Psoas muscle (tissue), 8 donors: Measurements from ENCODE around the gene CCL24. TPM values are rescaled to one million over a fixed set of nuclear protein-coding genes. Genes with fewer than 3 reads are reported as not detected.
"Not testable (repeated sequence)": the region's sequence is repeated elsewhere in the genome, so short reads cannot be mapped to it uniquely, and the experiment has no call there.

Experiments used
- ATAC-seq, 4 donors: fragments of 200-7000 bp; cut with Tn5 transposase; one replicate each; pipeline ENCODE4 v1.9.1; 2020; ENCODE audit warnings: moderate library complexity in 3 of 4, mild to moderate bottlenecking in 2 of 4
- DNase-seq, 2 donors: peaks; one replicate each; pipeline ENCODE4 v3.0.0-alpha.2; 2020
- H3K27ac ChIP-seq: fragments of 200-600 bp; one replicate; pipeline ENCODE4 v1.8.0; 2022
- H3K27me3 ChIP-seq, 3 donors: fragments of 200-600 bp in 1 of 3; one replicate each; pipeline versions ENCODE4 v1.6.1 to v1.8.0; 2013 to 2022; ENCODE audit warnings: low read length in 2 of 3, mild to moderate bottlenecking in 2 of 3, moderate library complexity in 1 of 3; ENCODE audit not compliant: insufficient read depth in 3 of 3
- H3K36me3 ChIP-seq, 2 donors: fragments of 200-600 bp in 1 of 2; one replicate each; pipeline versions ENCODE4 v1.6.1 to v1.8.0; 2013 to 2022; ENCODE audit warnings: low read depth in 1 of 2, mild to moderate bottlenecking in 1 of 2, moderate library complexity in 1 of 2; ENCODE audit not compliant: insufficient read depth in 1 of 2
- H3K4me1 ChIP-seq: fragments of 200-600 bp; one replicate; pipeline ENCODE4 v1.8.0; 2022
- H3K4me3 ChIP-seq: fragments of 200-600 bp; one replicate; pipeline ENCODE4 v1.8.0; 2022; ENCODE audit warnings: mild to moderate bottlenecking
- H3K9me3 ChIP-seq: fragments of 200-600 bp; one replicate; pipeline ENCODE4 v1.8.0; 2022
- WGBS, 3 donors: extraction: QIAGEN DNeasy Blood & Tissue Kit; methylation state at CpG; one replicate each; pipeline versions ENCODE4 v1.1.6 to v1.1.7; 2013; 5-methylcytosine and 5-hydroxymethylcytosine counted together
- intact Hi-C, 2 donors: fragments of 100-400 bp; cut with DNase I; formaldehyde crosslinking; loops; one replicate each; pipeline versions ENCODE4 v1.11.0 to v1.14.2; 2022
- long read RNA-seq, 2 donors: library from polyadenylated mRNA; unstranded; transcript quantifications; one replicate each; pipeline ENCODE4 v2.0.0, GENCODE V29; 2021
- polyA plus RNA-seq, 3 donors: library from polyadenylated mRNA; stranded (reverse); fragments of 200-250 nt; gene quantifications; one replicate each; pipeline ENCODE4 v1.2.3, GENCODE V29; 2013
- total RNA-seq, 4 donors: library from RNA; stranded (reverse); fragmentation: NEBNext Ultra II Directional in 2 of 4; extraction: Animal tissue kit (Norgen Biotek cat#: 25700) in 2 of 4; gene quantifications; one replicate each; pipeline versions ENCODE4 v1.2.1 to v1.2.4, GENCODE V29; 2021 to 2023
- TF ChIP-seq, protein P1 (sequence below): fragments of 200-600 bp; IDR thresholded peaks from one replicate; pipeline ENCODE4 v1.8.0; 2022; ENCODE audit warnings: antibody characterized with exemption
- donor health status: healthy with polysubstance abuse.
- donor health status: DM: no; HTN: no; CAD: no; lungs with moderate emphysema.
- donor health status: Bipolar disorder and iron deficiency.
- donor health status: healthy.
- donor health status: DM: yes; HTN: yes; CAD: no.
- donor health status: DM: no; HTN: no; CAD: no.
- donor health status: DM: no; HTN: no; CAD: no.
- donor health status: DM: yes; HTN: yes; CAD: no.

The CCL24 gene, protein sequence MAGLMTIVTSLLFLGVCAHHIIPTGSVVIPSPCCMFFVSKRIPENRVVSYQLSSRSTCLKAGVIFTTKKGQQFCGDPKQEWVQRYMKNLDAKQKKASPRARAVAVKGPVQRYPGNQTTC
- total RNA-seq (not detected), polyA plus RNA-seq (not detected)
- long read RNA-seq, donor 1 = 0 reads
- long read RNA-seq, donor 2 = 0 reads

DNA sequence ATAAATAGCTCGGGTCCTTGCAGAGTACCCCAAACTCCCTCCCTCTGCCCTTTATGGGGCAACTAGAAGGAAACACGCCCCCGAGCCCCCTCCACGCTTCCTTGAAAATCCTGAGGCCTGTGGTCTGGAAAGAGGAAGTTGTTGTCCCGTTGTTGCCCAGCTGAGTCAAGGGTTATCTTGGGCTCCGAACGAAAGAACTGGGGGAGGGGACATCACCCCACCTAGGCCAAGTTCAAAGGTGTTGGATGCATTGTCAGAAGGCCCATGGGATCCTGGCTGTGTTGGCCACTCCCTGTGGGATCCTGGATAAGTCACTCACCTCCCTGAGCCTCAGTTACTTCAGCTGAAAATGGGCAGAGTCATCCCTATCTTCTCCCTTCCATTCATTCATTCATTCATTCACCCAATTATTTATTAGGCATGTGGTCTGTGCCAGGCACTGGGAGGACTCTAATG, at the start of gene CCL24:
TSS of gene CCL24 (minus strand) at position 26 of the 456 bp plus-strand sequence. CDS start 91 bp downstream, outside the sequence.
- ATAC-seq = no peak
- DNase-seq = no peak
- 67 to 70% (median 68%) methylated on average over 7 of the region's 7 CpGs for WGBS, 3 donors
- H3K4me3 ChIP-seq = no peak within 1 kb of the TSS
- H3K9me3 ChIP-seq = no peaks in the 10 kb centered on the region
- H3K4me1 ChIP-seq = no peaks in the 10 kb centered on the region
- H3K36me3 ChIP-seq = no peaks in the 10 kb centered on the region
- H3K27ac ChIP-seq = no peak within 1 kb of the TSS
- intact Hi-C loops = no loop called here
- TF ChIP-seq, protein P1, sequence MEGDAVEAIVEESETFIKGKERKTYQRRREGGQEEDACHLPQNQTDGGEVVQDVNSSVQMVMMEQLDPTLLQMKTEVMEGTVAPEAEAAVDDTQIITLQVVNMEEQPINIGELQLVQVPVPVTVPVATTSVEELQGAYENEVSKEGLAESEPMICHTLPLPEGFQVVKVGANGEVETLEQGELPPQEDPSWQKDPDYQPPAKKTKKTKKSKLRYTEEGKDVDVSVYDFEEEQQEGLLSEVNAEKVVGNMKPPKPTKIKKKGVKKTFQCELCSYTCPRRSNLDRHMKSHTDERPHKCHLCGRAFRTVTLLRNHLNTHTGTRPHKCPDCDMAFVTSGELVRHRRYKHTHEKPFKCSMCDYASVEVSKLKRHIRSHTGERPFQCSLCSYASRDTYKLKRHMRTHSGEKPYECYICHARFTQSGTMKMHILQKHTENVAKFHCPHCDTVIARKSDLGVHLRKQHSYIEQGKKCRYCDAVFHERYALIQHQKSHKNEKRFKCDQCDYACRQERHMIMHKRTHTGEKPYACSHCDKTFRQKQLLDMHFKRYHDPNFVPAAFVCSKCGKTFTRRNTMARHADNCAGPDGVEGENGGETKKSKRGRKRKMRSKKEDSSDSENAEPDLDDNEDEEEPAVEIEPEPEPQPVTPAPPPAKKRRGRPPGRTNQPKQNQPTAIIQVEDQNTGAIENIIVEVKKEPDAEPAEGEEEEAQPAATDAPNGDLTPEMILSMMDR = no peak
- H3K27me3 ChIP-seq = peaks cover 0 to 3% (median 0%) of the 10 kb centered on the region in 3 donors

DNA sequence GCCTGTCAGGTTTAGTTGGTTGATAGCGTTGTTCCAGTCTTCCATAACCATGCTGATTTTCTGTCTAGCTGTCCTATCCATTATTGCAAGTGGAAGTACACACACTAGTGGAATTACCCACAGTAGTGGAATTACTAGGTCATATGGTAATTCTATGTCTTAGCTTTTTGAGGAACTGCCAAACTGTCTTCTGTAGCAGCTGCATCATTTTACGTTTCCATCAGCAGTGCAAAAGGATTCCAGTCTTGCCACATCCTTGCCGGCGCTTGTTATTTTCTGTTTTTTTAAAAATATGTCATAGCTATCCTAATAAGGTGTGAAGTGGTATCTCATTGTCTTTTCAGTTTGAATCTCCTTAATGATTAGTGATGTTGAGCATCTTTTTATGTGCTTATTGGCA, 48.0 kb upstream of the CCL24 start:
- H3K4me1 ChIP-seq = peaks cover 6% of the 10 kb centered on the region
- no peaks in the 10 kb centered on the region for H3K27me3 ChIP-seq
- no peak for DNase-seq
- 41 to 60% (median 50%) methylated on average over 4 of the region's 4 CpGs for WGBS, 3 donors
- no peak overlapping the region for H3K4me3 ChIP-seq
- intact Hi-C loops = no loop called here
- TF ChIP-seq, protein P1 = no peak
- no peaks in the 10 kb centered on the region for H3K9me3 ChIP-seq
- H3K36me3 ChIP-seq = no peaks in the 10 kb centered on the region
- no peak overlapping the region for H3K27ac ChIP-seq
- ATAC-seq = peak in 1 of 4 donors; percentile 19

DNA sequence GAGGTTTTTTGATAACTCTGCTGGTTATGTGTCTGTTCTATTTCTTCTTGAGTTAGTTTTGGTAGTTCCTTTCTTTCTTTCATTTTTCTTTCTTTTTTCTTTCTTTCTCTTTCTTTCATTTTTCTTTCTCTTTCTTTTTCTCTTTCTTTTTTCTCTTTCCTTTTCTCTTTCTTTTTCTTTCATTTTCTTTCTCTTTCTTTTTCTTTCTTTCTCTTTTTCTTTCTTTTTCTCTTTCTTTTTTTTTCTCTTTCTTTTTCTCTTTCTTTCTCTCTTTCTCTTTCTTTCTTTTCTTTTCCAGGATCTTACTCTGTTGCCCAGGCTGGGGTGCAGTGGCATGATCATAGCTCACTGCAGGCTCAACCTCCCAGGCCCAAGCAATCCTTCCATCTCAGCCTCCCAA, 44.8 kb upstream of the CCL24 start:
- intact Hi-C loops = no loop called here
- TF ChIP-seq, protein P1 = no peak
- no peak for DNase-seq
- H3K27ac ChIP-seq = no peak overlapping the region
- no peaks in the 10 kb centered on the region for H3K36me3 ChIP-seq
- no peaks in the 10 kb centered on the region for H3K4me1 ChIP-seq
- no peak overlapping the region for H3K4me3 ChIP-seq
- ATAC-seq = no peak
- H3K9me3 ChIP-seq = no peaks in the 10 kb centered on the region
- H3K27me3 ChIP-seq = peaks cover 0 to 2% (median 0%) of the 10 kb centered on the region in 3 donors

DNA sequence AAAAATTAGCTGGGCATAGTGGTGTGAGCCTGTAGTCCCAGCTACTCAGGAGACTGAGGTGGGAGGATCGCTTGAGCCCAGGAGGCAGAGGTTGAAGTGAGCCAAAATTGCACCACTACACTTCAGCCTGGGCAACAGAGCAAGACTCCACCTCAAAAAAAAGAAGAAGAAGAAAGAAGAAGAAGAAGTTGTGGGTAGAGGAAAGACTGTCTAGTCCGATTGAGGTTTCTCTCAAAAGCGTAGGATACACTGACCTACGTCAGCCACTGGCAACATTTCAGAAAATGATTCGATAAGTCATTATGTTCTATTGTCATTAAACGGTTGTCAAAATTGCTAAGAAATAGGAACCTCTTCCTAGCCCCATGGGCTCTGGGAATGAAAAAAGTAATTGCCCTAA, 42.9 kb upstream of the CCL24 start:
- Histone ChIP-seq H3K9me3 (no peaks in the 10 kb centered on the region), H3K27ac (no peak overlapping the region)

DNA sequence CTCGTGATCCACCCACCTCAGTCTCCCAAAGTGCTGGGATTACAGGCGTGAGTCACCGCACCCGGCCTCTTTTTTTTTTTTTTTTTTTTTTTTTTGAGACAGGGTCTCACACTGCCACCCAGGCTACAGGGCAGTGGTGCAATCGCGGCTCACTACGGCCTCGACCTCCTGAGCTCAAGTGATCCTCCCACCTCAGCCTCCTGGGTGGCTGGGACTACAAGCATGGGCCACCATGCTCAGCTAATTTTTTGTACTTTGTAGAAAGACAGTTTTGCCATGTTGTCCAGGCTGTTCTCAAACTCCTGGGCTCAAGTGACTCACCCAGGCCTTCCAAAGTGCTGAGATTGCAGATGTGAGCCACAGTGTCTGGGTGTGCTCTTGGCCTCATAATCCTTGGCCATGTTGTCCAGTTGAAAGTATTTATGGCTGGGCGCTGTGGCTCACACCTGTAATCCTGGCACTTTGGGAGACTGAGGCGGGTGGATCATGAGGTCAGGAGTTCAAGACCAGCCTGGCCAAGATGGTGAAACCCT, 41.3 kb upstream of the CCL24 start:
- H3K4me1 ChIP-seq, DNase-seq, intact Hi-C loops, H3K27ac ChIP-seq, H3K4me3 ChIP-seq, H3K36me3 ChIP-seq, H3K9me3 ChIP-seq, ATAC-seq, H3K27me3 ChIP-seq: not testable (repeated sequence)
- WGBS, 3 donors = 80 to 90% (median 86%) methylated on average over 7 to 10 of the region's 10 CpGs

More for the DNA sequence above, 42.9 kb upstream of the CCL24 start:
- ATAC-seq = no peak
- peaks cover 0 to 2% (median 0%) of the 10 kb centered on the region in 3 donors for H3K27me3 ChIP-seq
- H3K4me1 ChIP-seq = no peaks in the 10 kb centered on the region
- intact Hi-C loops = no loop called here
- H3K4me3 ChIP-seq = no peak overlapping the region
- TF ChIP-seq, protein P1 = no peak
- 81 to 83% (median 83%) methylated on average over 6 of the region's 6 CpGs for WGBS, 3 donors
- no peak for DNase-seq
- H3K36me3 ChIP-seq = no peaks in the 10 kb centered on the region
